Activated T-cell treated with anti-CD3 and anti-CD28 coated beads for 1 hour (primary cell): ENCODE results near the gene S100P.
"Not testable (repeated sequence)": the region's sequence is repeated elsewhere in the genome, so short reads cannot be mapped to it uniquely, and the experiment has no call there.

ENCODE experiments used
- DNase-seq: peaks from one replicate; pipeline ENCODE4 v3.0.0-alpha.2; 2020; ENCODE audit warnings: low read depth

S100P gene

DNA sequence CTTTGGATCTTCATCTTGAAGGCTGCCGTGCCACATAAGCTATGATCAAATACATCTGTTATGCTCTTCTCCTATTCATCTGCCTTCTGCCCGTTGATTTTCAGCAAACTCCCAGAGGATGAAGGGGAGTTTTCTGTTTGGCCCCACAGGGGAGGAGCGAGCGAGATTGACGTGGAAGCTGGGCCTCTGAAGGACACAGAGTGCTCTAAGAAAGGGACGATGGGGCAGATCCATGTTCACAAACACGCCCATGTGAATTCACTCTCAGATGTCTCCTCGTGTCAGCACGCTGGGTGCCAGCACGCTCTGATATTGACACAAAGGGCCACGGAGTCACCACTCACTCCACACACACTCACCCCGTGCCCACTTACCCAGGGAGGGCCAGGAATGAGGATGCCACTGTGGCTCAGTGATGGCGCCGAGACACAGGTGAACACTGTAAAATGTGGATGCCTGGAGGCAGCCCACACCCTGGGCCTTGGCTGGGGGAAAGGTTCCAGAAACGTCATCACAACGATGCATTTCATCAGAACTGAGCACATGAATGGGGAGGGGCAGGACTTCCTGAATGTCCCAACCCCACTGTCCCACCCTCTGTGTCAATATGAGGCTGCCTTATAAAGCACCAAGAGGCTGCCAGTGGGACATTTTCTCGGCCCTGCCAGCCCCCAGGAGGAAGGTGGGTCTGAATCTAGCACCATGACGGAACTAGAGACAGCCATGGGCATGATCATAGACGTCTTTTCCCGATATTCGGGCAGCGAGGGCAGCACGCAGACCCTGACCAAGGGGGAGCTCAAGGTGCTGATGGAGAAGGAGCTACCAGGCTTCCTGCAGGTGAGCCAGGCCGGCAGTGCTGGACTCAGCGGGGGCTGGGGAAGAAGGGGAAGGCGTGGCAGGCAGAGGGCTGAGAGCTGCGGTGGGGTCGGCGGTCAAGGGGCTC lies at the start of gene S100P:
TSS of gene S100P (plus strand) at position 648 of the 946 bp plus-strand sequence. CDS start at position 703, 55 bp downstream.
- no peak for DNase-seq

GRCh38 chr4:6644792-6645530 lies 48.7 kb upstream of the S100P start:
- no peak for DNase-seq

- DNase-seq: no peak
These were observed 46.5 kb upstream of the S100P start for GRCh38 chr4:6647169-6647568.

GRCh38 chr4:6647582-6648230 lies 46.0 kb upstream of the S100P start:
- DNase-seq: no peak

- no peak for DNase-seq
These were observed 44.5 kb upstream of the S100P start for GRCh38 chr4:6649216-6649615.

- DNase-seq: not testable (repeated sequence)
These were observed 39.5 kb upstream of the S100P start for GRCh38 chr4:6654211-6654610.

DNA sequence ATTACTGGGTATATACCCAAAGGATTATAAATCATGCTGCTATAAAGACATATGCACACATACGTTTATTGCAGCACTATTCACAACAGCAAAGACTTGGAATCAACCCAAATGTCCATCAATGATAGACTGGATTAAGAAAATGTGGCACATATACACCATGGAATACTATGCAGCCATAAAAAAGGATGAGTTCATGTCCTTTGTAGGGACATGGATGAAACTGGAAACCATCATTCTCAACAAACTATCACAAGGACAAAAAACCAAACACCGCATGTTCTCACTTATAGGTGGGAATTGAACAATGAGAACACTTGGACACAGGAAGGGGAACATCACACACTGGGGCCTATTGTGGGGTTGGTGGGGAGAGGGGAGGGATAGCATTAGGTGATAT lies 38.4 kb upstream of the S100P start:
- DNase-seq: not testable (repeated sequence)

- no peak for DNase-seq
These were observed 37.8 kb upstream of the S100P start for GRCh38 chr4:6655924-6656323.

DNA sequence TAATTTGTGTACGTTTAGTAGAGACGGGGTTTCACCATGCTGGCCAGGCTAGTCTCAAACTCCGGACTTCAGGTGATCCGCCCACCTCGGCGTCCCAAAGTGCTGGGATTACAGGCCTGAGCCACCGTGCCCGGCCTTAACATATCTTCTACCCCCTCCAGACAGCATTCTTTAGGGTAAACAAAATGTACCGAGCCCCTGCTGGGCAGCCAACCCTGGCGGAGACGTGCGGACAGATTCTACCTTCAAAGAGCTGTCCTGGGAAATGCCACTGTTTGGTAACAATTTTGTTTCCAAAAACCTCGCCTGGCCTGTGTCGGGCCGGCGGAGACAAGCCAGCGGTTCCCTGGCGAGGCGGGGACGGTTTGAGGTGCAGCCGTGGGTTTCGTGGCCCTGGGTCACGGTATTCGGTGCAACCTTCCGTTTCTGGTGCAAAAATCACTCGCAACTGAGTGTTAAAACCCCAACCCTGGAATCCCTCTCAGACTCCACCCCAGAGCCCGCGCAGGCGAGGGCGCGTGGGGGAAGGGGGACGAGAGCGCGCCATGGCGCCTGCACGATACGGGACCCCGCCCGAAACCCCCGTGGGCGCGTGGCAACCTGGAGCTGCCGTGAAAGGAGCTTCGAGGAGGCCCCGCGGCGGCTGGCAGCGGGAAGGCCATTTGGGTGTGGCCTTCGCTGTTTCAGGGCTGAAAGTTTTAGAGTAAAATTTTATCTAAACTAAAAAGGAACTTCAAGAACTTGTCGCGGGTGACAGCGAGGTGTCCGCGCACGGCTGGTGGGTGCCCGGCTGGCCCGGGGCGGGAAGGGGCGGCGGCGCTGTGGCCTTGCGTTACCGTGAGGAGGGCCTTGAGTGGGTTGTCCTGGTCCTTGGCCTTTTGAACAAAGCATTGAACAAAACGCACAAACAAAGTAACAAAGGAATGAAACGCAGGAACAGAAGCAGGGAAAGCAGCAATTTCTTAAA lies 36.2 kb upstream of the S100P start:
- DNase-seq: no peak

GRCh38 chr4:6658209-6658595 lies 35.5 kb upstream of the S100P start:
- DNase-seq: no peak

DNA sequence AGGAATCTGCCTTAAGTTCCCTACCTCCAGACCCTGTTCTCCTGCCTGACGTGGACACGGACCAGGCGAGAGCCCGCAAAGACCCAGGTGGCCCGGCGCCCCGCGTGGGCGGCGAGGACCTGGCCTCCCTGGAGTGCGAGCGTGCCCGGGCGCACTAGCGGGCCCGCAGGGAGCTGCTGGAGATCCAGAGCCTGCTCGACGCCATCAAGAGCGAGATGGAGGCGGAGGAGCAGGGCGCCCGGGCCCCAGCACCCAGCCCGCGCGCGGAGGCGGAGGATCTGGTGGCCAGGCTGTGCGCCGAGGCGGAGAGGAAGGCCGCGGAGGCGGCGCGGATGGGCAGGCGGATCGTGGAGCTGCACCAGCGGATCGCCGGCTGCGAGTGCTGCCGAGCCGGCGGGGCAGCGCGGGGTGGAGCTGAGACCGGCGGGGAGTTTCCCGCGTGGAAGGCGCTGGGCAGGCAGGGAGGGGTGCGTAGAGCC lies 35.0 kb upstream of the S100P start:
- DNase-seq: peak; percentile 46

DNA sequence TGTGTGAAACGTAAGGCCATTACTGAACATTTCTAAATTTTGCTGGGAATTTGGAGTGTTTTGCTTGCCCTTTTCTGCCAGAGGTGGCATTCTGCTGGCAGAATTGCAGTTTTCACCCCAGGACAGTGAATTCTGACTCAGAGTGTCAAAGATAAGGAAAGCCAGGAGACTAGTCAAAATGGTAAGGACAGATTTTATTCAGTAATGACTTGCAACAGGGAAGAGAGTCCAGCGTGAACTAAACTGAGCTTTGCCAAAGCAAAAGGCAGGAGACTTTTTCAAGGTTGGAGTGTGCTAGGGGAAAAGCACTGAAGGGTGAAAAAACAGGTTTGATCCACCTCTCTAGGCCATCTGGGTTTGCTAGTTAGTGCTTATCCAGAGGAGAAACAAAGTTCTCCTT lies 33.8 kb upstream of the S100P start:
- DNase-seq: no peak

GRCh38 chr4:6660430-6660829 lies 33.2 kb upstream of the S100P start:
- DNase-seq: no peak

GRCh38 chr4:6662591-6662990 lies 31.1 kb upstream of the S100P start:
- DNase-seq: no peak

GRCh38 chr4:6663596-6664393 lies 29.9 kb upstream of the S100P start:
- no peak for DNase-seq

- no peak for DNase-seq
These were observed 28.4 kb upstream of the S100P start for GRCh38 chr4:6665320-6665654.

- DNase-seq: no peak
These were observed 25.3 kb upstream of the S100P start for GRCh38 chr4:6668391-6668790.

DNA sequence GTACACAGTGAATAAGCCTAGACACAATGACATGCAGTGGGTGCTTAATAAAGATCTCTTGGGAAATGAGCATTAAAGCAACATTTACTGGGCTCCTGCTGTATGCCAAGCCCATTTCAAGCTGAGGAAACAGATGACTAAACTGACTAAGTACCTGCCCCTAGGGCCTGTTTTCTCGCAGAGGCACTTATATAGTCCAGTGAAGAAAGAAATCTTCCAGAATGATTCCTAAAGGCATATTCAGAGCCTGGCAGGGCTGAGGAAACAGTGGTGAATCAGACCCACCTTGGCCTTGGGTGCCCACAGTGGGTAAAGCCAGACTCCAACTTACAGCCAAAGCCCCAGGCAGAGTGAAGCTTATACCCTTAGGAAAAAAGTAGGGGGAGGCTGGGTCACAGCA lies 22.0 kb upstream of the S100P start:
- DNase-seq: no peak

- no peak for DNase-seq
These were observed 21.5 kb upstream of the S100P start for GRCh38 chr4:6672131-6672530.

DNA sequence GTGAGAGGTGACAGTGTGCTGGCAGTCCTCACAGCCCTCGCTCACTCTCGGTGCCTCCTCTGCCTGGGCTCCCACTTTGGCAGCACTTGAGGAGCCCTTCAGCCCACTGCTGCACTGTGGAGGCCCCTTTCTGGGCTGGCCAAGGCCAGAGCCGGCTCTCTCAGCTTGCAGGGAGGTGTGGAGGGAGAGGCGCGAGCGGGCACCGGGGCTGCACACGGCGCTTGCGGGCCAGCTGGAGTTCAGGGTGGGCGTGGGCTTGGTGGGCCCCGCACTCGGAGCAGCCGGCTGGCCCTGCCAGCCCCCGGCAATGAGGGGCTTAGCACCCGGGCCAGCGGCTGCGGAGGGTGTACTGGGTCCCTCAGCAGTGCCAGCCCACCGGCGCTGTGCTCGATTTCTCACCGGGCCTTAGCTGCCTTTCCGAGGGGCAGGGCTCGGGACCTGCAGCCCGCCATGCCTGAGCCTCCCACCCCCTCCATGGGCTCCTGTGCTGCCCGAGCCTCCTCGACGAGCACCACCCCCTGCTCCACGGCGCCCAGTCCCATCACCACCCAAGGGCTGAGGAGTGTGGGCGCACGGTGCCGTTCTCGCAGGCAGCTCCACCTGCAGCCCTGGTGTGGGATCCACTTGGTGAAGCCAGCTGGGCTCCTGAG lies 21.0 kb upstream of the S100P start:
- not testable (repeated sequence) for DNase-seq
